ENCODE measurements around the gene TLN1. TPM values are rescaled to one million over a fixed set of nuclear protein-coding genes. Genes with fewer than 3 reads are reported as not detected.
A peak's percentile ranks its signal among the peaks of the same experiment; 100 is the strongest.

The TLN1 gene
- total RNA-seq, 1 donor from 2014 or later = 90.8 TPM

- no peak overlapping the region for H3K27ac ChIP-seq (ENCODE audit: low read depth, low read length)
- H3K27me3 ChIP-seq (ENCODE audit: control insufficient read depth in 3 of 3, insufficient read depth in 3 of 3, low read length in 3 of 3) = no peaks in the 10 kb centered on the region
- no peak overlapping the region for H3K4me3 ChIP-seq (ENCODE audit: low read length in 3 of 3)
- H3K9me3 ChIP-seq (ENCODE audit: control insufficient read depth in 3 of 3, low read length in 3 of 3) = no peaks in the 10 kb centered on the region
- H3K9ac ChIP-seq (ENCODE audit: low read depth in 1 of 3, low read length in 3 of 3) = no peak overlapping the region
- H3K36me3 ChIP-seq (ENCODE audit: control insufficient read depth in 3 of 3, insufficient read depth in 3 of 3, low read length in 3 of 3) = no peaks in the 10 kb centered on the region
- H3K4me1 ChIP-seq (ENCODE audit: control insufficient read depth in 3 of 3, insufficient read depth in 3 of 3, low read length in 3 of 3) = peaks cover 16 to 22% (median 16%) of the 10 kb centered on the region in 3 donors
Measured at GRCh38 chr9:35766997-35767396, 35.0 kb upstream of the TLN1 start.

GRCh38 chr9:35763803-35764202, 31.8 kb upstream of the TLN1 start:
- Histone ChIP-seq H3K27me3 (ENCODE audit: control insufficient read depth in 3 of 3, insufficient read depth in 3 of 3, low read length in 3 of 3) (no peaks in the 10 kb centered on the region), H3K4me1 (ENCODE audit: control insufficient read depth in 3 of 3, insufficient read depth in 3 of 3, low read length in 3 of 3) (peaks cover 0 to 3% (median 0%) of the 10 kb centered on the region in 3 donors), H3K9me3 (ENCODE audit: control insufficient read depth in 3 of 3, low read length in 3 of 3) (no peaks in the 10 kb centered on the region), H3K27ac (ENCODE audit: low read depth, low read length) (no peak overlapping the region), H3K9ac (ENCODE audit: low read depth in 1 of 3, low read length in 3 of 3) (no peak overlapping the region), H3K4me3 (ENCODE audit: low read length in 3 of 3) (no peak overlapping the region), H3K36me3 (ENCODE audit: control insufficient read depth in 3 of 3, insufficient read depth in 3 of 3, low read length in 3 of 3) (no peaks in the 10 kb centered on the region)

GRCh38 chr9:35763181-35763580, 31.2 kb upstream of the TLN1 start:
- Histone ChIP-seq H3K27me3 (ENCODE audit: control insufficient read depth in 3 of 3, insufficient read depth in 3 of 3, low read length in 3 of 3) (no peaks in the 10 kb centered on the region), H3K4me1 (ENCODE audit: control insufficient read depth in 3 of 3, insufficient read depth in 3 of 3, low read length in 3 of 3) (peaks cover 0 to 8% (median 0%) of the 10 kb centered on the region in 3 donors), H3K4me3 (ENCODE audit: low read length in 3 of 3) (no peak overlapping the region), H3K27ac (ENCODE audit: low read depth, low read length) (no peak overlapping the region), H3K9me3 (ENCODE audit: control insufficient read depth in 3 of 3, low read length in 3 of 3) (no peaks in the 10 kb centered on the region), H3K9ac (ENCODE audit: low read depth in 1 of 3, low read length in 3 of 3) (no peak overlapping the region), H3K36me3 (ENCODE audit: control insufficient read depth in 3 of 3, insufficient read depth in 3 of 3, low read length in 3 of 3) (no peaks in the 10 kb centered on the region)

- Histone ChIP-seq H3K4me3 (ENCODE audit: low read length in 3 of 3) (no peak overlapping the region), H3K4me1 (ENCODE audit: control insufficient read depth in 3 of 3, insufficient read depth in 3 of 3, low read length in 3 of 3) (peaks cover 16 to 22% (median 17%) of the 10 kb centered on the region in 3 donors), H3K9me3 (ENCODE audit: control insufficient read depth in 3 of 3, low read length in 3 of 3) (no peaks in the 10 kb centered on the region), H3K36me3 (ENCODE audit: control insufficient read depth in 3 of 3, insufficient read depth in 3 of 3, low read length in 3 of 3) (peaks cover 0 to 3% (median 0%) of the 10 kb centered on the region in 3 donors), H3K27me3 (ENCODE audit: control insufficient read depth in 3 of 3, insufficient read depth in 3 of 3, low read length in 3 of 3) (no peaks in the 10 kb centered on the region), H3K27ac (ENCODE audit: low read depth, low read length) (no peak overlapping the region), H3K9ac (ENCODE audit: low read depth in 1 of 3, low read length in 3 of 3) (no peak overlapping the region)
Measured at GRCh38 chr9:35760651-35761050, 28.7 kb upstream of the TLN1 start.

- Histone ChIP-seq H3K27me3 (ENCODE audit: control insufficient read depth in 3 of 3, insufficient read depth in 3 of 3, low read length in 3 of 3) (no peaks in the 10 kb centered on the region), H3K9ac (ENCODE audit: low read depth in 1 of 3, low read length in 3 of 3) (no peak overlapping the region), H3K4me3 (ENCODE audit: low read length in 3 of 3) (no peak overlapping the region), H3K4me1 (ENCODE audit: control insufficient read depth in 3 of 3, insufficient read depth in 3 of 3, low read length in 3 of 3) (peaks cover 16 to 22% (median 17%) of the 10 kb centered on the region in 3 donors), H3K27ac (ENCODE audit: low read depth, low read length) (no peak overlapping the region), H3K36me3 (ENCODE audit: control insufficient read depth in 3 of 3, insufficient read depth in 3 of 3, low read length in 3 of 3) (peaks cover 5 to 11% (median 6%) of the 10 kb centered on the region in 3 donors), H3K9me3 (ENCODE audit: control insufficient read depth in 3 of 3, low read length in 3 of 3) (no peaks in the 10 kb centered on the region)
Measured at GRCh38 chr9:35759795-35760194, 27.8 kb upstream of the TLN1 start.

- H3K4me3 ChIP-seq (ENCODE audit: low read length in 3 of 3) = no peak overlapping the region
- H3K9ac ChIP-seq (ENCODE audit: low read depth in 1 of 3, low read length in 3 of 3) = no peak overlapping the region
- H3K27ac ChIP-seq (ENCODE audit: low read depth, low read length) = no peak overlapping the region
- no peaks in the 10 kb centered on the region for H3K9me3 ChIP-seq (ENCODE audit: control insufficient read depth in 3 of 3, low read length in 3 of 3)
- peaks cover 17 to 22% (median 20%) of the 10 kb centered on the region in 3 donors for H3K4me1 ChIP-seq (ENCODE audit: control insufficient read depth in 3 of 3, insufficient read depth in 3 of 3, low read length in 3 of 3)
- H3K27me3 ChIP-seq (ENCODE audit: control insufficient read depth in 3 of 3, insufficient read depth in 3 of 3, low read length in 3 of 3) = no peaks in the 10 kb centered on the region
- peaks cover 16 to 23% (median 18%) of the 10 kb centered on the region in 3 donors for H3K36me3 ChIP-seq (ENCODE audit: control insufficient read depth in 3 of 3, insufficient read depth in 3 of 3, low read length in 3 of 3)
Measured at GRCh38 chr9:35758475-35759050, 26.6 kb upstream of the TLN1 start.

- peaks cover 17 to 22% (median 20%) of the 10 kb centered on the region in 3 donors for H3K4me1 ChIP-seq (ENCODE audit: control insufficient read depth in 3 of 3, insufficient read depth in 3 of 3, low read length in 3 of 3)
Measured at GRCh38 chr9:35757892-35758275, 25.9 kb upstream of the TLN1 start.

GRCh38 chr9:35757226-35757891, 25.4 kb upstream of the TLN1 start:
- H3K4me1 ChIP-seq (ENCODE audit: control insufficient read depth in 3 of 3, insufficient read depth in 3 of 3, low read length in 3 of 3) = peaks cover 17 to 22% (median 20%) of the 10 kb centered on the region in 3 donors
- H3K27ac ChIP-seq (ENCODE audit: low read depth, low read length) = peak overlapping the region; percentile 88
- peak overlapping the region; percentile 82 to 92 (median 85) for H3K9ac ChIP-seq (ENCODE audit: low read depth in 1 of 3, low read length in 3 of 3)
- H3K9me3 ChIP-seq (ENCODE audit: control insufficient read depth in 3 of 3, low read length in 3 of 3) = no peaks in the 10 kb centered on the region
- peaks cover 27 to 35% (median 30%) of the 10 kb centered on the region in 3 donors for H3K36me3 ChIP-seq (ENCODE audit: control insufficient read depth in 3 of 3, insufficient read depth in 3 of 3, low read length in 3 of 3)
- H3K4me3 ChIP-seq (ENCODE audit: low read length in 3 of 3) = peak overlapping the region; percentile 68 to 80 (median 70)
- H3K27me3 ChIP-seq (ENCODE audit: control insufficient read depth in 3 of 3, insufficient read depth in 3 of 3, low read length in 3 of 3) = no peaks in the 10 kb centered on the region

More at GRCh38 chr9:35757892-35758275, 25.9 kb upstream of the TLN1 start:
- H3K9ac ChIP-seq (ENCODE audit: low read depth in 1 of 3, low read length in 3 of 3) = no peak overlapping the region
- no peaks in the 10 kb centered on the region for H3K27me3 ChIP-seq (ENCODE audit: control insufficient read depth in 3 of 3, insufficient read depth in 3 of 3, low read length in 3 of 3)
- peaks cover 22 to 30% (median 25%) of the 10 kb centered on the region in 3 donors for H3K36me3 ChIP-seq (ENCODE audit: control insufficient read depth in 3 of 3, insufficient read depth in 3 of 3, low read length in 3 of 3)
- no peak overlapping the region for H3K4me3 ChIP-seq (ENCODE audit: low read length in 3 of 3)
- no peaks in the 10 kb centered on the region for H3K9me3 ChIP-seq (ENCODE audit: control insufficient read depth in 3 of 3, low read length in 3 of 3)
- peak overlapping the region; percentile 88 for H3K27ac ChIP-seq (ENCODE audit: low read depth, low read length)

GRCh38 chr9:35756275-35757225, 24.6 kb upstream of the TLN1 start:
- H3K9ac ChIP-seq (ENCODE audit: low read depth in 1 of 3, low read length in 3 of 3) = peak overlapping the region; percentile 82 to 92 (median 85)
- peak overlapping the region; percentile 68 to 80 (median 71) for H3K4me3 ChIP-seq (ENCODE audit: low read length in 3 of 3)
- H3K36me3 ChIP-seq (ENCODE audit: control insufficient read depth in 3 of 3, insufficient read depth in 3 of 3, low read length in 3 of 3) = peaks cover 35 to 43% (median 38%) of the 10 kb centered on the region in 3 donors
- peaks cover 17 to 22% (median 20%) of the 10 kb centered on the region in 3 donors for H3K4me1 ChIP-seq (ENCODE audit: control insufficient read depth in 3 of 3, insufficient read depth in 3 of 3, low read length in 3 of 3)
- H3K27me3 ChIP-seq (ENCODE audit: control insufficient read depth in 3 of 3, insufficient read depth in 3 of 3, low read length in 3 of 3) = no peaks in the 10 kb centered on the region
- peak overlapping the region; percentile 88 for H3K27ac ChIP-seq (ENCODE audit: low read depth, low read length)
- H3K9me3 ChIP-seq (ENCODE audit: control insufficient read depth in 3 of 3, low read length in 3 of 3) = no peaks in the 10 kb centered on the region
